ENCODE results near the gene PAX8. TPM values are rescaled to one million over a fixed set of nuclear protein-coding genes. Genes with fewer than 3 reads are reported as not detected.
A peak's percentile ranks its signal among the peaks of the same experiment; 100 is the strongest.

PAX8 gene
- total and polyA plus RNA-seq, 2 of the 13 experiments (the other 11 are each of a cell fraction or from before 2014, with no cell fraction given), result 1.5 to 8.8 TPM

DNA sequence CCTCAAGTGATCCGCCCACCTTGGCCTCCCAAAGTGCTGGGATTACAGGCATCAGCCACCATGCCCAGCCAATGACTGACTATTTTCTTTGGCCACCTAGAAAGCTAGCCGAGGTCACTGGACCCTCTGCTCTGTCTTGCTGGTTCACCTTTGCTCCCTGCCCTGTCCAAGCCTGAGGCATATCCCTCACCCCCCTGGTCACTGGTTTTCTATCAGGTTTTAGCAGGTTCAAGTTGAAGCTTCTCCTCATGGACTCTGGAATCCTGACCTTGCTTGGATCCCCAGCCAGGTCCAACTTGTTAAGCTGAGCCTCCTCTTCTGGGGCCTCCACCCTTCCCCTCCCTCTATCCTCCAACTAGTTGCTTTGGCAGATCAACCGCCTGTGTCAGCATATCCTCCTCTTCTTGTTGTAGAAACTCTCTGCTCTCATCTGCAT lies 33.4 kb downstream of the PAX8 start (continued):
- TF ChIP-seq MAFK (conservative IDR thresholded peaks at IDR 0.05 in 1 of 2, IDR thresholded peaks at IDR 0.05 in 1 of 2; ENCODE audit: low read length in 2 of 2) (peak; percentile 61 to 62), NBN (conservative IDR thresholded peaks at IDR 0.05) (no peak), EP300 (IDR thresholded peaks at IDR 0.05; ENCODE audit: low read depth in 2 of 2, low read length in 2 of 2) (peak in 1 of 2 experiments; percentile 25; a peak in 1 of 4 replicates), EP300 (CRISPR knock-in tag; IDR thresholded peaks at IDR 0.05; ENCODE audit: borderline replicate concordance) (no peak), IKZF4 (CRISPR knock-in tag; IDR thresholded peaks at IDR 0.05; ENCODE audit: borderline replicate concordance, low read depth, not compliant biosample characterization) (no peak), ERF (CRISPR knock-in tag; IDR thresholded peaks at IDR 0.05) (0 out of 2 replicates have a peak, but pooled peaks have one; percentile 28), SALL1 (CRISPR knock-in tag; IDR thresholded peaks at IDR 0.05) (peak; percentile 42; the same call in 1 of the 2 replicates), NR2F6 (IDR thresholded peaks at IDR 0.05) (peak; percentile 64), NR2F6 (CRISPR knock-in tag; IDR thresholded peaks at IDR 0.05) (0 out of 2 replicates have a peak, but pooled peaks have one; percentile 30), ZBTB4 (CRISPR knock-in tag; IDR thresholded peaks at IDR 0.05; ENCODE audit: borderline replicate concordance) (no peak), SKI (IDR thresholded peaks at IDR 0.05; ENCODE audit: partially characterized antibody) (peak; percentile 68), RXRA (CRISPR knock-in tag; IDR thresholded peaks at IDR 0.05) (peak; percentile 80), ZNF24 (IDR thresholded peaks at IDR 0.05) (no peak), TEAD3 (CRISPR knock-in tag; optimal IDR thresholded peaks at IDR 0.05; ENCODE audit: borderline replicate concordance) (peak; percentile 51), IRF9 (CRISPR knock-in tag; IDR thresholded peaks at IDR 0.05; ENCODE audit: borderline replicate concordance) (0 out of 2 replicates have a peak, but pooled peaks have one; percentile 41), HDAC2 (CRISPR knock-in tag; IDR thresholded peaks at IDR 0.05) (0 out of 2 replicates have a peak, but pooled peaks have one; percentile 25), ZFP41 (CRISPR knock-in tag; IDR thresholded peaks at IDR 0.05; ENCODE audit: borderline replicate concordance) (no peak), FOXC1 (CRISPR knock-in tag; IDR thresholded peaks at IDR 0.05; ENCODE audit: borderline replicate concordance) (0 out of 2 replicates have a peak, but pooled peaks have one; percentile 23), NR2C2 (CRISPR knock-in tag; IDR thresholded peaks at IDR 0.05; ENCODE audit: borderline replicate concordance) (peak; percentile 68), ZNF230 (CRISPR knock-in tag; IDR thresholded peaks at IDR 0.05) (0 out of 2 replicates have a peak, but pooled peaks have one; percentile 27), ZMYM2 (CRISPR knock-in tag; IDR thresholded peaks at IDR 0.05) (0 out of 2 replicates have a peak, but pooled peaks have one; percentile 15), ESRRA (CRISPR knock-in tag; IDR thresholded peaks at IDR 0.05; ENCODE audit: low read depth) (0 out of 2 replicates have a peak, but pooled peaks have one; percentile 76)
- TF ChIP-seq, protein P1, sequence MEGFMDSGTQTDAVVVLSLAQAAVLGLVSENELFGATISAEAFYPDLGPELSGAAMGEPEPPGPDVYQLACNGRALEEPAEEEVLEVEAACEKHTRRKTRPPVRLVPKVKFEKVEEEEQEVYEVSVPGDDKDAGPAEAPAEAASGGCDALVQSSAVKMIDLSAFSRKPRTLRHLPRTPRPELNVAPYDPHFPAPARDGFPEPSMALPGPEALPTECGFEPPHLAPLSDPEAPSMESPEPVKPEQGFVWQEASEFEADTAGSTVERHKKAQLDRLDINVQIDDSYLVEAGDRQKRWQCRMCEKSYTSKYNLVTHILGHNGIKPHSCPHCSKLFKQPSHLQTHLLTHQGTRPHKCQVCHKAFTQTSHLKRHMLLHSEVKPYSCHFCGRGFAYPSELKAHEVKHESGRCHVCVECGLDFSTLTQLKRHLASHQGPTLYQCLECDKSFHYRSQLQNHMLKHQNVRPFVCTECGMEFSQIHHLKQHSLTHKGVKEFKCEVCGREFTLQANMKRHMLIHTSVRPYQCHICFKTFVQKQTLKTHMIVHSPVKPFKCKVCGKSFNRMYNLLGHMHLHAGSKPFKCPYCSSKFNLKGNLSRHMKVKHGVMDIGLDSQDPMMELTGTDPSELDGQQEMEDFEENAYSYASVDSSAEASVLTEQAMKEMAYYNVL (CRISPR knock-in tag; IDR thresholded peaks at IDR 0.05; ENCODE audit: borderline replicate concordance), result peak; percentile 54; the same call in 1 of the 2 replicates
